Measurements from ENCODE around the gene BICC1.
A peak's percentile ranks its signal among the peaks of the same experiment; 100 is the strongest.
"Not testable (repeated sequence)": the region's sequence is repeated elsewhere in the genome, so short reads cannot be mapped to it uniquely, and the experiment has no call there.

BICC1 gene

DNA sequence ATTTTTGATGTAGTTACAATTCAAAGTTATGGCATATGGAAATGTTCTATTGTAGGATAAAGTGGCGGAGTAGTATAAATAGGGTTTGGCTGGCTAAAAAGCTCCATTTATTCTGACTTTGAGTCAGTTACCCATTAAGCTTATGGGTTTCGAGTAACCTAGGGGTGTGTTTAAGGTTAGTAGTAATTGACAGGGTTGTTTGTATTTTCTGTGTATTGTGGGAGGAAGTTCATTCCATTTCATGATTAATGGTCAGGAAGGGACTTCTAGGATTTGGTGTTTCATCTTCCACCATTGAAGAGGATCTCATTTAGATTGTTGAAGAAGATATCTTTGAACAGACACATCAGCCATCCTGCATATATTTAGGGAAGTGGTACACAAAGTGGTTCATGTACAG, 75.0 kb downstream of the BICC1 start:
- no peak for DNase-seq (ENCODE audit: extremely low read depth, low read depth)
- TF ChIP-seq, protein P1, sequence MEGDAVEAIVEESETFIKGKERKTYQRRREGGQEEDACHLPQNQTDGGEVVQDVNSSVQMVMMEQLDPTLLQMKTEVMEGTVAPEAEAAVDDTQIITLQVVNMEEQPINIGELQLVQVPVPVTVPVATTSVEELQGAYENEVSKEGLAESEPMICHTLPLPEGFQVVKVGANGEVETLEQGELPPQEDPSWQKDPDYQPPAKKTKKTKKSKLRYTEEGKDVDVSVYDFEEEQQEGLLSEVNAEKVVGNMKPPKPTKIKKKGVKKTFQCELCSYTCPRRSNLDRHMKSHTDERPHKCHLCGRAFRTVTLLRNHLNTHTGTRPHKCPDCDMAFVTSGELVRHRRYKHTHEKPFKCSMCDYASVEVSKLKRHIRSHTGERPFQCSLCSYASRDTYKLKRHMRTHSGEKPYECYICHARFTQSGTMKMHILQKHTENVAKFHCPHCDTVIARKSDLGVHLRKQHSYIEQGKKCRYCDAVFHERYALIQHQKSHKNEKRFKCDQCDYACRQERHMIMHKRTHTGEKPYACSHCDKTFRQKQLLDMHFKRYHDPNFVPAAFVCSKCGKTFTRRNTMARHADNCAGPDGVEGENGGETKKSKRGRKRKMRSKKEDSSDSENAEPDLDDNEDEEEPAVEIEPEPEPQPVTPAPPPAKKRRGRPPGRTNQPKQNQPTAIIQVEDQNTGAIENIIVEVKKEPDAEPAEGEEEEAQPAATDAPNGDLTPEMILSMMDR (IDR thresholded peaks at IDR 0.05; ENCODE audit: low read depth, low read length): no peak

DNA sequence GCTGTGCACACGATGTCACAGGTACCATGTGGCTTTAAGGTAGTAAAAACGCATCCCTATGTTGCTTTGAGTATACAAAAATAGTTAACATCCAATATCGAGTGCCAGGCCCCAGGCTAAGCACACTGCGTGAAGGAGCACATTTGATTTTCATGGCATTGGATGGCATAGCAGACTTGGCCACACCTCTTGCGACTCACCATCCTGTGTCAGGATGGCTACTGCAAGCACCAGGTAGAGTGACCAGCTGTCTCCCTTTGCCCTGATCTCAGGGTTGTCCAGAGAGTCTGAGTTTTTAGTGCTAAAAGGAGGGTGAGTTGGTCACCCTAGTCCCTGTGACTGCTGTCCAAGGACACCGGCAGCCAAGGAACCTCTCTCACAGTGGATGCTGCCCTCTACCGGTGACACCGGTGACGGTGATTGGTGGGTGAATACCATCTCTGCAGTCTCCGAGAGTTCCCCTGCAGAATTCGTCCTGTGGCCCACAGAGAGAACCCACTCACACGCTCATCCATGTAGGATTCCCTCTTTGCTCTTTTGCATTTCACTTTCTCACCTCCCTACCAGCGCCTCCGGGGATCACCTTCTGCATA, 76.1 kb downstream of the BICC1 start:
- no peak for DNase-seq (ENCODE audit: extremely low read depth, low read depth)
- TF ChIP-seq, protein P1 (IDR thresholded peaks at IDR 0.05; ENCODE audit: low read depth, low read length): peak; percentile 14

GRCh38 chr10:58590152-58590840, 77.6 kb downstream of the BICC1 start:
- TF ChIP-seq, protein P1 (IDR thresholded peaks at IDR 0.05; ENCODE audit: low read depth, low read length): no peak
- peak; percentile 92 for DNase-seq (ENCODE audit: extremely low read depth, low read depth)

- TF ChIP-seq, protein P1 (IDR thresholded peaks at IDR 0.05; ENCODE audit: low read depth, low read length): no peak
- no peak for DNase-seq (ENCODE audit: extremely low read depth, low read depth)
These were observed 78.3 kb downstream of the BICC1 start for GRCh38 chr10:58590924-58591323.

DNA sequence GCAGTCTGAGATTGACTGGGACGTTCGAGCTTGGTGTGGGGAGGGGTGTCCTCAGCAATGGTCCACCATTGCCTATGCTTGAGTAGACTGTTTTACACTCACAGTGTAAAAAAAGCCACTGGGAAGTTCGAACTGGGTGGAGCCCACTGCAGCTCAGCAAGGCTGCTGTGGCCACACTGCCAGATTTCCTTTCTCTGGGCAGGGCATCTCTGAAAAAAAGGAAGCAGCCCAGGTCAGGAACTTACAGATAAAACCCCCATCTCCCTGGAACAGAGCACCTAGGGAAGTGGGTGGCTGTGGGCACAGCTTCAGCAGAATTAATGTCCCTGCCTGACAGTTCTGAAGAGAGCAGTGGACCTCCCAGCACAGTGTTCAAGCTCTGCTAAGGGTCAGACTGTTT, 80.3 kb downstream of the BICC1 start:
- TF ChIP-seq, protein P1 (IDR thresholded peaks at IDR 0.05; ENCODE audit: low read depth, low read length): no peak
- DNase-seq (ENCODE audit: extremely low read depth, low read depth): no peak

DNA sequence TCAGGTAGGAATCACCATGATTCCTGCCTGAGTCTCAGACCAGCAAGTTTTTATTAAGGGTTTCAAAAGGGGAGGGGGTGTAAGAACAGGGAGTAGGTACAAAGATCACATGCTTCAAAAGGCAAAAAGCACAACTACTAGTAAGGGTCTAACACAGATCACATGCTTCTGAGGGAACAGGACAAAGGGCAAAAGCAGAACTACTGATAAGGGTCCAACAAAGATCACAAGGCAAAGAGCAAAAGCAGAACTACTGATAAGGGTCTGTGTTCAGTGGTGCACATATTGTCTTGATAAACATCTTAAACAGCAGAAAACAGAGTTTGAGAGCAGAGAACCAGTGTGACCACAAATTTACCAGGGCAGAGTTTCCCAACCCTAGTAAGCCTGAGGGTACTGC, 84.5 kb downstream of the BICC1 start:
- DNase-seq (ENCODE audit: extremely low read depth, low read depth): not testable (repeated sequence)

- DNase-seq (ENCODE audit: extremely low read depth, low read depth): no peak
- TF ChIP-seq, protein P1 (IDR thresholded peaks at IDR 0.05; ENCODE audit: low read depth, low read length): no peak
These were observed 87.4 kb downstream of the BICC1 start for GRCh38 chr10:58599927-58600553.
